ENCODE data around the gene PRDM13. TPM values are rescaled to one million over a fixed set of nuclear protein-coding genes. Genes with fewer than 3 reads are reported as not detected.
A peak's percentile ranks its signal among the peaks of the same experiment; 100 is the strongest.
"Not testable (repeated sequence)": the region's sequence is repeated elsewhere in the genome, so short reads cannot be mapped to it uniquely, and the experiment has no call there.

PRDM13 gene
- total and polyA plus RNA-seq, 2 of the 13 experiments (the other 11 are each of a cell fraction or from before 2014, with no cell fraction given): not detected

DNA sequence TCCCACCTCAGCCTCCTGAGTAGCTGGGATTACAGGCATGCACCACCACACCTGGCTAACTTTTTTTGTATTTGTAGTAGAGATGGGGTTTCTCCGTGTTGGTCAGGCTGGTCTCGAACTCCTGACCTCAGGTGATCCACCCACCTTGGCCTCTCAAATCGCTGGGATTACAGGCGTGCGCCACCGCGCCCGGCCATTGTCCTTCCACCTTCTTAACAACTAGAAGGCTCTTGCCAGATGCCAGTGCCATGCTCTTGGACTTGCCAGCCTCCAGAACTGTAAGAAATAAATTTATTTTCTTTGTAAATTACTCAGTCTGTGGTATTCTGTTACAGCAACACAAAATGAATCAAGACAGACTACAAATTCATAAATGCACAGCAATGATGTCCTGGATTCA lies 11.9 kb upstream of the PRDM13 start:
- DNase-seq (ENCODE audit: low spot score); H3K9ac ChIP-seq (ENCODE audit: insufficient read depth, low read depth, low read length); H4K20me1 ChIP-seq (ENCODE audit: insufficient read depth, low read length); H2AFZ ChIP-seq (ENCODE audit: low read length); in situ Hi-C loops (cut with HindIII; ENCODE audit: extremely low pct_ligation_motif_present, low pct_unique_long_range_greater_than_20kb); H3K9me3 ChIP-seq (ENCODE audit: low read length); H3K4me3 ChIP-seq (replicated peaks in 1 of 3; ENCODE audit: insufficient read depth in 1 of 3, low read depth in 2 of 3, low read length in 3 of 3); BruUV-seq (replicated peaks); H3K4me2 ChIP-seq (ENCODE audit: low read depth, low read length); FAIRE-seq; intact Hi-C loops (cut with micrococcal nuclease; ENCODE audit: unreplicated experiment); CTCF ChIA-PET (ENCODE audit: low intra/inter-chr PET ratio, low total read pairs); H3K27ac ChIP-seq (ENCODE audit: extremely low read length, insufficient read depth, low read length); POLR2A ChIA-PET; H3K4me1 ChIP-seq (ENCODE audit: insufficient read depth, low read length); H3K79me2 ChIP-seq (ENCODE audit: insufficient read depth, low read length); ATAC-seq; H3K36me3 ChIP-seq (replicated peaks in 1 of 2; ENCODE audit: control insufficient read depth in 1 of 2, insufficient read depth in 2 of 2, low read length in 2 of 2): not testable (repeated sequence)
- TF ChIP-seq ZNF564 (CRISPR knock-in tag; IDR thresholded peaks at IDR 0.05): peak; percentile 62; the same call in 1 of the 2 replicates
- H3K27me3 ChIP-seq (ENCODE audit: control insufficient read depth in 1 of 2, insufficient read depth in 2 of 2, low read length in 2 of 2): peaks cover 5 to 30% of the 10 kb centered on the region in 2 experiments
- 19% methylated on average over 8 of the region's 8 CpGs for WGBS (ENCODE audit: low lambda C conversion rate)

DNA sequence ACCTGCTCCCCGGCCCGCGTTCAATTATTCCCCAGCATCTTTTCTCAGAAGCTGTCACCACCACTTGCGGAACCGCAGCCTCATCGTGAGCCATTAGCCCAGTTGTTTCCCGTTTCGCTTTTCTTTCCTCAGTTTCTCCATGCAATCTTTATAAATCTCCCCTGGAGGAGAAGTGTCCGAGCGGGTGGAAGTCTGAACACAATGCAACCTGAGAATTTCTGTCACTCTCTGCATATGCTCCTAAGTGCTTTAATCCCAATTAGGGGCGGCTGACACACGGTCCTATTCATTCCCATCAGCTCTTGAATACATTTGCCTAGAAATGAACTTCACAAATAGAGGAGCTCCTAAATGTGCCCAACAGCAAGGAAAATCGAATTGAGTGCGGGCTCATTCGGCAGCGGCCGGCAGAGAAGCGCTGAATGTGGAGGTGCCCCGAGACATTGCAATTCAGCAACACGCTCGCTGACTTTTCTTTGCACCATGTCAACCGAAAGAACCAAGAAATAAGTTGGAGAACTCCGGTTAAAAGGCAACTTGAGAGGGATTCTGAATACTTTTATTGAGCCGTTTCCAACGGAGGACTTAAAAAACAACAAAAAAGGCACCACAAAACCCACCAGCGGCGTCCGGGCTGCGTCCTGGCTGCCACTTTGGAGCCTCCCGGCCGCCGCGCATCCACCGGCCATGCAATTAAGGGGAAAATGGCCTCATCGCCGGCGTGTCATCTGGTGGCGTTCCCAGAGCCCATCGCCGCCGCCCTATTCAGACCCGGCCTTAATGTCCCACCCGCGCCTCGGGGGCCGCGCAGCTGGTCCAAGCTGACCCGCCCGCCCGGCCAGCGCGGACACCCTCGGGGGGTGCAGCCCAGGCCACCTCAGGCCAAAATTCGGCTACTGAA lies 3.9 kb upstream of the PRDM13 start:
- H3K4me2 ChIP-seq (ENCODE audit: low read depth, low read length): peak overlapping the region; percentile 79
- ChIA-PET POLR2A (no interaction called here), CTCF (ENCODE audit: low intra/inter-chr PET ratio, low total read pairs) (no interaction called here)
- H3K27ac ChIP-seq (ENCODE audit: extremely low read length, insufficient read depth, low read length): no peak overlapping the region
- TF ChIP-seq, protein P1, sequence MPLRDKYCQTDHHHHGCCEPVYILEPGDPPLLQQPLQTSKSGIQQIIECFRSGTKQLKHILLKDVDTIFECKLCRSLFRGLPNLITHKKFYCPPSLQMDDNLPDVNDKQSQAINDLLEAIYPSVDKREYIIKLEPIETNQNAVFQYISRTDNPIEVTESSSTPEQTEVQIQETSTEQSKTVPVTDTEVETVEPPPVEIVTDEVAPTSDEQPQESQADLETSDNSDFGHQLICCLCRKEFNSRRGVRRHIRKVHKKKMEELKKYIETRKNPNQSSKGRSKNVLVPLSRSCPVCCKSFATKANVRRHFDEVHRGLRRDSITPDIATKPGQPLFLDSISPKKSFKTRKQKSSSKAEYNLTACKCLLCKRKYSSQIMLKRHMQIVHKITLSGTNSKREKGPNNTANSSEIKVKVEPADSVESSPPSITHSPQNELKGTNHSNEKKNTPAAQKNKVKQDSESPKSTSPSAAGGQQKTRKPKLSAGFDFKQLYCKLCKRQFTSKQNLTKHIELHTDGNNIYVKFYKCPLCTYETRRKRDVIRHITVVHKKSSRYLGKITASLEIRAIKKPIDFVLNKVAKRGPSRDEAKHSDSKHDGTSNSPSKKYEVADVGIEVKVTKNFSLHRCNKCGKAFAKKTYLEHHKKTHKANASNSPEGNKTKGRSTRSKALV (CRISPR knock-in tag; IDR thresholded peaks at IDR 0.05): 0 out of 2 replicates have a peak, but pooled peaks have one; percentile 24
- no peak for TF ChIP-seq MXI1 (IDR thresholded peaks at IDR 0.05; ENCODE audit: borderline replicate concordance, low read depth, low read length)
- BruUV-seq (replicated peaks): no TSS peak
- no peaks in the 10 kb centered on the region for H3K9me3 ChIP-seq (ENCODE audit: low read length)
- H3K36me3 ChIP-seq (replicated peaks in 1 of 2; ENCODE audit: control insufficient read depth in 1 of 2, insufficient read depth in 2 of 2, low read length in 2 of 2): no peaks in the 10 kb centered on the region
- 42% methylated on average over 33 of the region's 54 CpGs for WGBS (ENCODE audit: low lambda C conversion rate)
- ATAC-seq (peak; percentile 36), DNase-seq (ENCODE audit: low spot score) (no peak), FAIRE-seq (no peak)
- H2AFZ ChIP-seq (ENCODE audit: low read length): no peak overlapping the region
- intact Hi-C loops (cut with micrococcal nuclease; ENCODE audit: unreplicated experiment) (loop anchor here (2.0 kb wide), 1 partner anchor 14 kb away; no protein-coding TSS in a partner anchor), in situ Hi-C loops (cut with HindIII; ENCODE audit: extremely low pct_ligation_motif_present, low pct_unique_long_range_greater_than_20kb) (no loop called here)
- H4K20me1 ChIP-seq (ENCODE audit: insufficient read depth, low read length): no peaks in the 10 kb centered on the region
- peaks cover 12 to 68% of the 10 kb centered on the region in 2 experiments; a peak in 4 of 5 replicates for H3K27me3 ChIP-seq (ENCODE audit: control insufficient read depth in 1 of 2, insufficient read depth in 2 of 2, low read length in 2 of 2)
- peaks cover 21% of the 10 kb centered on the region for H3K4me1 ChIP-seq (ENCODE audit: insufficient read depth, low read length)
- H3K4me3 ChIP-seq (replicated peaks in 1 of 3; ENCODE audit: insufficient read depth in 1 of 3, low read depth in 2 of 3, low read length in 3 of 3): peak overlapping the region in 1 of 3 experiments; percentile 66; a peak in 2 of 6 replicates
- no peaks in the 10 kb centered on the region for H3K79me2 ChIP-seq (ENCODE audit: insufficient read depth, low read length)
- H3K9ac ChIP-seq (ENCODE audit: insufficient read depth, low read depth, low read length): no peak overlapping the region

Measured in HepG2 (cell line).